IMR-90 (cell line): ENCODE data around the gene CD276. TPM values are rescaled to one million over a fixed set of nuclear protein-coding genes. Genes with fewer than 3 reads are reported as not detected.
A peak's percentile ranks its signal among the peaks of the same experiment; 100 is the strongest.

Source experiments
- ATAC-seq: fragments of 200-7000 bp; cut with Tn5 transposase; 2 replicates; pipeline ENCODE4 v1.9.1; 2020; ENCODE audit warnings: low read depth, mild to moderate bottlenecking, moderate library complexity
- BruUV-seq: library from RNA; stranded (reverse); fragments of 400-500 nt; replicated peaks from 2 replicates; lab custom pipeline; 2021; lab: Mats Ljungman, UMichigan
- CTCF ChIA-PET: fragments of 300-600 bp; formaldehyde crosslinking; extraction: SDS; loops from one replicate; lab custom pipeline; 2021; ENCODE audit warnings: antibody characterized with exemption; lab: Yijun Ruan, JAX
- POLR2A ChIA-PET: fragments of 300-600 bp; sonication (Branson Sonifier 250); formaldehyde crosslinking; loops from one replicate; lab custom pipeline; 2022; ENCODE audit warnings: antibody characterized with exemption; ENCODE audit not compliant: unreplicated experiment; lab: Charles Lee
- DNase-seq: peaks from one replicate; pipeline ENCODE4 v3.0.0; 2013
- H2AFZ ChIP-seq: replicated peaks from 2 replicates; pipeline ENCODE3; 2013; ENCODE audit warnings: low read length, mild to moderate bottlenecking; ENCODE audit not compliant: poor library complexity
- H2AK5ac ChIP-seq: 2 replicates; pipeline ENCODE4 v1.6.1; 2013; ENCODE audit warnings: low read depth, low read length, inconsistent platforms
- H2AK9ac ChIP-seq: replicated peaks from 2 replicates; pipeline ENCODE3; 2013; ENCODE audit warnings: mild to moderate bottlenecking, low read depth, low read length, moderate library complexity; ENCODE audit not compliant: poor library complexity
- H2BK120ac ChIP-seq: 2 replicates; pipeline ENCODE4 v1.6.1; 2013; ENCODE audit warnings: low read depth, low read length, inconsistent platforms
- H2BK15ac ChIP-seq: 3 replicates; pipeline ENCODE4 v1.6.1; 2013; ENCODE audit warnings: low read depth, low read length, inconsistent platforms
- H2BK20ac ChIP-seq: 2 replicates; pipeline ENCODE4 v1.6.1; 2013; ENCODE audit warnings: low read depth, mild to moderate bottlenecking, inconsistent platforms, low read length, moderate library complexity
- H2BK5ac ChIP-seq: 2 replicates; pipeline ENCODE4 v1.6.1; 2013; ENCODE audit warnings: mild to moderate bottlenecking, low read depth, low read length, inconsistent platforms; ENCODE audit not compliant: poor library complexity, severe bottlenecking
- H3K14ac ChIP-seq: replicated peaks from 2 replicates; pipeline ENCODE4 v1.6.1; 2013; ENCODE audit warnings: low read depth, low read length, inconsistent platforms
- H3K18ac ChIP-seq: 2 replicates; pipeline ENCODE4 v1.6.1; 2013; ENCODE audit warnings: low read depth, low read length, control low read depth
- H3K23ac ChIP-seq: 2 replicates; pipeline ENCODE4 v1.6.1; 2013; ENCODE audit warnings: low read depth, low read length, inconsistent platforms
- H3K27ac ChIP-seq: 2 replicates; pipeline ENCODE4 v1.5.1; 2013; ENCODE audit warnings: mild to moderate bottlenecking, control low read depth, low read length; ENCODE audit not compliant: insufficient read depth
- H3K27me3 ChIP-seq: 2 replicates; pipeline ENCODE4 v1.6.1; 2013; ENCODE audit warnings: low read length; ENCODE audit not compliant: control insufficient read depth, insufficient read depth
- H3K36me3 ChIP-seq: 2 replicates; pipeline ENCODE4 v1.6.1; 2013; ENCODE audit warnings: low read length, mixed read lengths; ENCODE audit not compliant: control insufficient read depth, insufficient read depth
- H3K4ac ChIP-seq: 2 replicates; pipeline ENCODE4 v1.6.1; 2013; ENCODE audit warnings: low read depth, low read length, inconsistent platforms
- H3K4me1 ChIP-seq: 2 replicates; pipeline ENCODE4 v1.6.1; 2013; ENCODE audit warnings: low read length, mixed read lengths; ENCODE audit not compliant: control insufficient read depth, insufficient read depth
- H3K4me2 ChIP-seq: 2 replicates; pipeline ENCODE4 v1.6.1; 2013; ENCODE audit warnings: low read depth, mild to moderate bottlenecking, control low read depth, low read length, moderate library complexity
- H3K4me3 ChIP-seq: 2 replicates; pipeline ENCODE4 v1.5.1; 2013; ENCODE audit warnings: low read depth, mild to moderate bottlenecking, control low read depth, low read length, moderate library complexity; ENCODE audit not compliant: insufficient read depth
- H3K56ac ChIP-seq: 2 replicates; pipeline ENCODE4 v1.6.1; 2013; ENCODE audit warnings: low read length, inconsistent platforms; ENCODE audit not compliant: insufficient read depth; ENCODE audit errors: extremely low read depth
- H3K79me1 ChIP-seq, 2 experiments: 2 replicates each; pipeline ENCODE4 v1.6.1; 2013; ENCODE audit warnings: low read length in 2 of 2, inconsistent platforms in 1 of 2, low read depth in 1 of 2
- H3K9ac ChIP-seq: 2 replicates; pipeline ENCODE4 v1.6.1; 2013; ENCODE audit warnings: low read depth, low read length, control low read depth
- H3K9me1 ChIP-seq: 2 replicates; pipeline ENCODE4 v1.6.1; 2013; ENCODE audit warnings: low read length, inconsistent platforms; ENCODE audit not compliant: insufficient read depth
- H3K9me3 ChIP-seq: 2 replicates; pipeline ENCODE4 v1.6.1; 2013; ENCODE audit warnings: low read length; ENCODE audit not compliant: control insufficient read depth, insufficient read depth
- H4K20me1 ChIP-seq: 2 replicates; pipeline ENCODE4 v1.6.1; 2013; ENCODE audit warnings: low read length, inconsistent platforms; ENCODE audit not compliant: insufficient read depth
- H4K5ac ChIP-seq: 2 replicates; pipeline ENCODE4 v1.6.1; 2013; ENCODE audit warnings: mild to moderate bottlenecking, low read depth, low read length, control low read depth
- H4K8ac ChIP-seq, 2 experiments: 2 replicates each; pipeline ENCODE4 v1.6.1; 2013; ENCODE audit warnings: low read depth in 2 of 2, low read length in 2 of 2, control low read depth in 1 of 2, inconsistent platforms in 1 of 2
- H4K91ac ChIP-seq: 2 replicates; pipeline ENCODE4 v1.6.1; 2013; ENCODE audit warnings: low read depth, low read length, inconsistent platforms; ENCODE audit not compliant: insufficient read depth
- CEBPB ChIP-seq: IDR thresholded peaks from 2 replicates; pipeline ENCODE4 v1.6.1; 2012; ENCODE audit warnings: low read depth, low read length, improper control_type of control experiment
- CHD1 ChIP-seq: IDR thresholded peaks from 2 replicates; pipeline ENCODE4 v1.6.1; 2012; ENCODE audit warnings: low read depth, low read length, improper control_type of control experiment
- FOS ChIP-seq: fragments of 150-350 bp; IDR thresholded peaks from 2 replicates; pipeline ENCODE4 v1.6.1; 2016; ENCODE audit warnings: low read depth, low read length
- MAFK ChIP-seq: IDR thresholded peaks from 2 replicates; pipeline ENCODE4 v1.6.1; 2012; ENCODE audit warnings: low read depth, low read length, improper control_type of control experiment
- MAZ ChIP-seq: IDR thresholded peaks from 2 replicates; pipeline ENCODE4 v1.6.1; 2012; ENCODE audit warnings: low read depth, mild to moderate bottlenecking, low read length, improper control_type of control experiment, moderate library complexity, borderline replicate concordance
- MXI1 ChIP-seq: IDR thresholded peaks from 2 replicates; pipeline ENCODE4 v1.6.1; 2012; ENCODE audit warnings: low read depth, mild to moderate bottlenecking, low read length, moderate library complexity, borderline replicate concordance
- NFE2L2 ChIP-seq: fragments of 150-350 bp; IDR thresholded peaks from 2 replicates; pipeline ENCODE4 v1.6.1; 2016; ENCODE audit warnings: low read depth, mild to moderate bottlenecking, low read length
- POLR2A ChIP-seq: IDR thresholded peaks from 2 replicates; pipeline ENCODE4 v1.6.1; 2012; ENCODE audit warnings: mild to moderate bottlenecking, low read depth, low read length
- RCOR1 ChIP-seq: IDR thresholded peaks from 2 replicates; pipeline ENCODE4 v1.6.1; 2012; ENCODE audit warnings: mild to moderate bottlenecking, low read length, improper control_type of control experiment; ENCODE audit not compliant: insufficient replicate concordance
- RFX5 ChIP-seq: IDR thresholded peaks from 2 replicates; pipeline ENCODE4 v1.8.0; 2012; ENCODE audit warnings: low read depth, mild to moderate bottlenecking, low read length, moderate library complexity
- SMC3 ChIP-seq: fragments of 150-350 bp; IDR thresholded peaks from 2 replicates; pipeline ENCODE4 v1.6.1; 2016; ENCODE audit warnings: low read depth, mild to moderate bottlenecking, antibody characterized with exemption, low read length, moderate library complexity
- USF2 ChIP-seq: fragments of 150-350 bp; IDR thresholded peaks from 2 replicates; pipeline ENCODE4 v1.6.1; 2017; ENCODE audit warnings: mild to moderate bottlenecking, antibody characterized with exemption, low read length, low read depth
- WGBS, 2 experiments: methylation state at CpG; one replicate each; pipeline versions ENCODE4 v1.1.5 to v1.1.7; 2013; ENCODE audit warnings: missing lambda C conversion rate in 2 of 2; ENCODE audit not compliant: insufficient read length in 1 of 2; ENCODE audit errors: extremely low coverage in 2 of 2; 5-methylcytosine and 5-hydroxymethylcytosine counted together
- dilution Hi-C: fragments of 300-500 bp; cut with HindIII; formaldehyde crosslinking; loops from one replicate; pipeline ENCODE4 v1.14.3; 2018; ENCODE audit warnings: low sequenced_read_pairs; ENCODE audit not compliant: unreplicated experiment
- in situ Hi-C: fragments of 300-500 bp; cut with MboI; formaldehyde crosslinking; loops from 3 replicates; pipeline ENCODE4 v1.14.3; 2019; ENCODE audit warnings: low sequenced_read_pairs, inconsistent platforms, mixed read lengths
- intact Hi-C: fragments of 100-400 bp; cut with micrococcal nuclease; formaldehyde crosslinking; loops from 2 replicates; pipeline ENCODE4 v1.10.0; 2022
- polyA plus RNA-seq, 3 experiments: library from polyadenylated mRNA; depleted of rRNA; stranded (reverse); fragments of >200 nt; gene quantifications; 2 replicates each; pipeline ENCODE4 v1.2.3, GENCODE V29; 2012; ENCODE audit warnings: low replicate concordance in 1 of 3
- total RNA-seq: library from RNA; depleted of rRNA; stranded (reverse); fragments of >200 nt; gene quantifications from 2 replicates; pipeline ENCODE4 v1.2.3, GENCODE V29; 2012
- TF ChIP-seq, protein P1 (sequence below): fragments of 150-350 bp; IDR thresholded peaks from 2 replicates; pipeline ENCODE4 v1.6.1; 2016; ENCODE audit warnings: low read depth, mild to moderate bottlenecking, low read length, moderate library complexity, borderline replicate concordance
- TF ChIP-seq, protein P2 (sequence below): conservative IDR thresholded peaks from 2 replicates; pipeline ENCODE4 v1.5.1; 2012; ENCODE audit warnings: mild to moderate bottlenecking, low read depth, low read length, improper control_type of control experiment

The CD276 gene
- total and polyA plus RNA-seq, 2 of the 4 experiments (the other 2 are of a cell fraction) = 30.8 to 149 TPM

DNA sequence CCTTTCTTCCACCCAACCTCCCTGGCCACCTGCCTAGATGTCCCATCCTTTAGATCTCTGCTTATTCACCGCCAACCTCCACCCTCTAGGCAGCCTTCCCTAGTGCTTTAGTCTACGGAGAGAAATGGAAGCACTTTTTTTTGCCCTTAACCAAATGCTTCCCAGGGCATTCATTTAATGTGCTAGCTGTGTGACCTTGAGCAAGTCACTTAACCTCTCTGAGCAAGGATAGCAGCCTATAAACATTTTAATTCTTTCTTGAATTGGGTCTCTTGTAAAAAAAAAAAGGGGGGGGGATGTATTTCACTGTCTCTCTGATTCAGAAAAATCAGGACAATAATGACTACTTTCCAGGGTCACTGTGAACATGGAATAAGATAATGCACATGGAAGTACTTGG, 72.2 kb downstream of the CD276 start:
- no peak overlapping the region for H3K18ac ChIP-seq
- H3K79me1 ChIP-seq = no peaks in the 10 kb centered on the region
- H3K14ac ChIP-seq = no peak overlapping the region
- H2AK9ac ChIP-seq = peak overlapping the region; percentile 42
- no peak overlapping the region for H3K4me2 ChIP-seq
- H3K9me1 ChIP-seq = peaks cover 3% of the 10 kb centered on the region; the same call in 1 of the 2 replicates
- H3K56ac ChIP-seq = no peak overlapping the region
- CTCF ChIA-PET = no interaction called here
- H3K23ac ChIP-seq = no peak overlapping the region
- no peak for ATAC-seq
- dilution Hi-C loops (no loop called here), in situ Hi-C loops (no loop called here), intact Hi-C loops (no loop called here)
- no peak overlapping the region for H3K4me3 ChIP-seq
- H4K91ac ChIP-seq = no peak overlapping the region
- H3K36me3 ChIP-seq = no peaks in the 10 kb centered on the region
- H3K27me3 ChIP-seq = peaks cover 77% of the 10 kb centered on the region
- H3K27ac ChIP-seq = no peak overlapping the region
- POLR2A ChIA-PET = no interaction called here
- TF ChIP-seq, protein P1, sequence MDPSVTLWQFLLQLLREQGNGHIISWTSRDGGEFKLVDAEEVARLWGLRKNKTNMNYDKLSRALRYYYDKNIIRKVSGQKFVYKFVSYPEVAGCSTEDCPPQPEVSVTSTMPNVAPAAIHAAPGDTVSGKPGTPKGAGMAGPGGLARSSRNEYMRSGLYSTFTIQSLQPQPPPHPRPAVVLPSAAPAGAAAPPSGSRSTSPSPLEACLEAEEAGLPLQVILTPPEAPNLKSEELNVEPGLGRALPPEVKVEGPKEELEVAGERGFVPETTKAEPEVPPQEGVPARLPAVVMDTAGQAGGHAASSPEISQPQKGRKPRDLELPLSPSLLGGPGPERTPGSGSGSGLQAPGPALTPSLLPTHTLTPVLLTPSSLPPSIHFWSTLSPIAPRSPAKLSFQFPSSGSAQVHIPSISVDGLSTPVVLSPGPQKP = no peak
- no peak for TF ChIP-seq USF2
- no peak for TF ChIP-seq MAZ
- no peak for TF ChIP-seq MXI1
- TF ChIP-seq CEBPB = no peak
- TF ChIP-seq POLR2A = no peak
- no peak for TF ChIP-seq RFX5
- TF ChIP-seq MAFK = no peak
- no peak for TF ChIP-seq NFE2L2
- TF ChIP-seq CHD1 = no peak
- TF ChIP-seq, protein P2, sequence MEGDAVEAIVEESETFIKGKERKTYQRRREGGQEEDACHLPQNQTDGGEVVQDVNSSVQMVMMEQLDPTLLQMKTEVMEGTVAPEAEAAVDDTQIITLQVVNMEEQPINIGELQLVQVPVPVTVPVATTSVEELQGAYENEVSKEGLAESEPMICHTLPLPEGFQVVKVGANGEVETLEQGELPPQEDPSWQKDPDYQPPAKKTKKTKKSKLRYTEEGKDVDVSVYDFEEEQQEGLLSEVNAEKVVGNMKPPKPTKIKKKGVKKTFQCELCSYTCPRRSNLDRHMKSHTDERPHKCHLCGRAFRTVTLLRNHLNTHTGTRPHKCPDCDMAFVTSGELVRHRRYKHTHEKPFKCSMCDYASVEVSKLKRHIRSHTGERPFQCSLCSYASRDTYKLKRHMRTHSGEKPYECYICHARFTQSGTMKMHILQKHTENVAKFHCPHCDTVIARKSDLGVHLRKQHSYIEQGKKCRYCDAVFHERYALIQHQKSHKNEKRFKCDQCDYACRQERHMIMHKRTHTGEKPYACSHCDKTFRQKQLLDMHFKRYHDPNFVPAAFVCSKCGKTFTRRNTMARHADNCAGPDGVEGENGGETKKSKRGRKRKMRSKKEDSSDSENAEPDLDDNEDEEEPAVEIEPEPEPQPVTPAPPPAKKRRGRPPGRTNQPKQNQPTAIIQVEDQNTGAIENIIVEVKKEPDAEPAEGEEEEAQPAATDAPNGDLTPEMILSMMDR = no peak
- TF ChIP-seq RCOR1 = no peak
- no peak for TF ChIP-seq FOS
- no peak for TF ChIP-seq SMC3
- H2BK5ac ChIP-seq = no peak overlapping the region
- no peaks in the 10 kb centered on the region; the same call in none of the 2 replicates for H4K20me1 ChIP-seq
- H4K8ac ChIP-seq = no peak overlapping the region
- no peak overlapping the region for H3K9ac ChIP-seq
- H3K9me3 ChIP-seq = peaks cover 3% of the 10 kb centered on the region
- no peak overlapping the region for H3K4ac ChIP-seq
- H2AK5ac ChIP-seq = no peak overlapping the region
- BruUV-seq = no TSS peak
- no peaks in the 10 kb centered on the region for H3K4me1 ChIP-seq
- H2BK20ac ChIP-seq = no peak overlapping the region
- H2AFZ ChIP-seq = no peak overlapping the region
- WGBS, 2 experiments = no CpG with 5 or more reads among the region's 2 CpGs
- no peak overlapping the region for H2BK15ac ChIP-seq
- no peak overlapping the region for H2BK120ac ChIP-seq
- no peak overlapping the region for H4K5ac ChIP-seq
- no peak for DNase-seq
